GM12801 (cell line): ENCODE results near the gene SCN9A.

Experiments
- CTCF ChIP-seq: IDR thresholded peaks from one replicate; pipeline ENCODE4 v1.5.1; 2011; ENCODE audit warnings: control low read depth; ENCODE audit not compliant: insufficient read length; ENCODE audit errors: extremely low read depth

The SCN9A gene

GRCh38 chr2:166269322-166269721, 106.4 kb downstream of the SCN9A start:
- TF ChIP-seq CTCF, result no peak

GRCh38 chr2:166257859-166258258, 117.9 kb downstream of the SCN9A start:
- no peak for TF ChIP-seq CTCF

GRCh38 chr2:166256896-166257295, 118.8 kb downstream of the SCN9A start:
- TF ChIP-seq CTCF, result no peak

- TF ChIP-seq CTCF, result no peak
These were observed 126.4 kb downstream of the SCN9A start for GRCh38 chr2:166249318-166249717.

- no peak for TF ChIP-seq CTCF
These were observed 128.8 kb downstream of the SCN9A start for GRCh38 chr2:166246901-166247300.

GRCh38 chr2:166242309-166242708, 133.4 kb downstream of the SCN9A start:
- TF ChIP-seq CTCF, result no peak

GRCh38 chr2:166240387-166241313, 135.1 kb downstream of the SCN9A start:
- no peak for TF ChIP-seq CTCF
